Fibroblast of skin of left biceps (primary cell): ENCODE data around the gene FST.

ENCODE experiments used
- DNase-seq, 2 experiments: peaks; one replicate each; pipeline ENCODE4 v3.0.0-alpha.2; 2013; ENCODE audit warnings: low read depth in 2 of 2

Gene FST

GRCh38 chr5:53473633-53474032 is 6.8 kb upstream of the FST start:
- no peak for DNase-seq

DNA sequence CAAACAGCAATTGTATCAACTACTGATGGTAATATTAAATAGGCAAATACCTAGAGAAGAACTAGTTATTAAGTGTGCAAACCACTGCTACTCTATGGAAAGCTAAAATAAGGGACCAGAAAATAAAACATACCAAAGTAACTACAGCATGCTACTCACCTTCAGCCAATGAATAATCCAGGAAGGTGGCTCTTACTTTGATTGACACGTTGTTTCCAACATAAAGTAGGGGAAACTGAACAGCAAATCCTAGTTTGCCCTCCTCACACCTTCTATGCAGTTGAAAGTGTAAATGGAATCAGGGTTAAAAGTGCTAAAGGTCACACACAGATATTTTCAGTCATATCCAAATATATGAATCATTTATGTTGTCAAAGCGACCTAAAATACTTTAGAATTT is 5.1 kb upstream of the FST start:
- DNase-seq = no peak

DNA sequence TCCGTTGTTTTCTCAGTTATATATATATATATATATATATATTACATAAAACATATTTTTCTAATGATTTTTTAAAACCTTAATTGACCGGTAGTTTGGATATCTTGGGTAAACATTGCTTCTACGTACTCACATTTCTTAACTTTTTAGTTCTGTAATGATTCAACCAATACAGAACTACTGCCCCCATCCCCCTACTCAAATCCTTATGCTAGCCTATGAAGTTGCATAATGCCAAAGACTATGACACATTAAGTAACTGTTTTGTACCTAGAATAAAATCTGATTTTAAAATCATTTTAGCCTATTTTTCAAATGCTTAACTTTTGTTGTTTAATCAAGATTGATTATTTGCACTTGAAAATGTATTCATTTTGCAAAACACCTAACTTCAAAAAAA is 4.4 kb upstream of the FST start:
- no peak for DNase-seq

- DNase-seq = no peak
These were observed 3.6 kb upstream of the FST start for GRCh38 chr5:53476531-53477480.

DNA sequence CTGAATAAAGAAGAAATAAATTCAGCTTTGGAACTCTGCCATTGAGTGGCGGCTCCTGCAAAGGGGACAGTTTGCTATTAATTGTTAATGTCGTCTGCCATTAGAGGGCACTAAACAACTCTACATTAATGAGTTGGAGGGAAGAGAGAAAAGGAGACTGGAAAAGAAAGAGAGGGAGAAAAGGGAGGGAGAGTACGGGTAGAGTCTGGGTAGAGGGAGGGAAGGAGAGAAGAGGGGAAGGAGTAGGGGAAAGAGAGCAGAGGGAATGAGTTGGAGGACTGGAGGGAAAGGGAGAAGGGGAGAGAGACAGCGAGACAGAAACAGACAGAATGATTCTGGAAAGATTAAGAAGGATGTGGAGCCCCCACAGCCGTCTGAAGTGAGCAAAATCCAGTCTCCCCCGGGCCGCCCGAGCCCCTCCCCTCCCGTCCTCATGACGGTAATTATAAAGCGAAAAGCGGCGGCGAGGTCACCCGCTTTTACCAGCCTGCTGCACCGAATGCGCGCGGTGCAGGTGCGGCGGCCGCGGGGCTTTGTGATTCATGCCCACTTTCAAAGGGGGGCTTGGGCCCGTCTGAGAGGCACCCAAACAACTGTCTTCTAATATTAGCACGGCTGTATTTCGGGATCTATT is 1.9 kb upstream of the FST start:
- DNase-seq = no peak

- DNase-seq = no peak
These were observed 1.3 kb upstream of the FST start for GRCh38 chr5:53479045-53479589.

GRCh38 chr5:53479590-53480415 is 626 bp upstream of the FST start:
- DNase-seq = peak in 1 of 2 experiments; percentile 54

- no peak for DNase-seq
These were observed 894 bp downstream of the FST start for GRCh38 chr5:53481159-53481886.

DNA sequence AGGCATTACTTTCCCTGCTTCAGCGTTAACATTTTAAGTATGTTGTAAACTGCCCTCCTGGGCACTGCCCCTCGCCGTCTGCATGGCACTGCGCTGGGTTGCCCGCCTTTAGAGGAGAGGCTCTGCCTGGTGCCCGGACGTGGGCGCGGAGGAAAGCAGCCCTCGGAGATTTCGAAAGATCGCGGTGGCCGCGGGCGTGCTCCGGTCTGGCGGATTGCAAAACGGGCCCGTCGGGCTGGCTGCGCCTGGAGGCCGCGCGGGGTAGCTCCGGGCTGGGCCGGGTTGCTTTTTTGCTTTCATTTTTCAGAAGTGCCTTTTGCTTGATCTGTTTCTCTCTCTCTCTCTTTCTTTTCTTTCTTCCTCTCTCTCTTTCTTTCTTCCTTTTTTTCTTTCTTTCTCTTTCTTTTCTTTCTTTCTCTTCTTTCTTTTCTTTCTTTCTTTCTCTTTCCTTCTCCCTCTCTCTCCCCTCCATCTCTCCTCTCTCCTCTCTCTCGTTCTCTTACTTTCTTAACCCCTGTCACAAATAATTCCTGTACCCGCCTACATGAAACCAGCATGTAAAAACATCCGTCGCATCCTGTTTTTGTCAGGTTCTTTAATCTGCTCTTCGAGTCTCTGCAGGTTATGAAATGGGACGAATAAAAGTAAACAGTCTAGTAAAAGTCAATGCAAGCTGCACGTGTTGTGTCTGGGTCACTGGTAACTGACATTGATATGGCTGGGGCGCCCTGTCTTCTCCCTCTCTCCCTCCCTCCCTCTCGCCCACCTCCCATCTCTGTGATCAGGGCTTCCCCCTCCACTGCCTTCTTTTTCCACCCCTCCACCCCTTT is 1.7 kb downstream of the FST start:
- DNase-seq = no peak

GRCh38 chr5:53482717-53483638 is 2.5 kb downstream of the FST start:
- no peak for DNase-seq

GRCh38 chr5:53487436-53487835 is 7.0 kb downstream of the FST start:
- DNase-seq = no peak

- DNase-seq = no peak
These were observed 7.8 kb downstream of the FST start for GRCh38 chr5:53488195-53488722.

DNA sequence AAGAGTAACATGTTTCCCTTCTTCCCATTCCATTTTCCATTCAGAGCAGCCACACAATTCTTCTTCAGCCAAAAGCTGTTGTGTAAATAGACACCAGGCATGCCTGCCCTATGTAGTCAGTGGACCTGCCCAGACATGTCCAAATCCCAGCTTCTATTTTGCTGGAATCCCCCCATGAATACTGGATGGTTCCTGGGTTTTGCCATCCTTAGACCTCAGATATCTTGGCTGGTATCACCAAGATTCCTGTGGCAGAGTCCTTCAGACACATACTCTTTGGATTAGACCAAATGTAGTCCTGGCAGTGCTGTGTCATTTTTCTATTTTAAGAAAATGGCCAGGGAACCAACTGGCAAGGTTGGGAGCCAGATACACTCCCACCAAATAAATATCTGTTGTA is 10.3 kb downstream of the FST start:
- no peak for DNase-seq

GRCh38 chr5:53501054-53501453 is 20.6 kb downstream of the FST start:
- DNase-seq = no peak

GRCh38 chr5:53503562-53504218 is 23.3 kb downstream of the FST start:
- no peak for DNase-seq

DNA sequence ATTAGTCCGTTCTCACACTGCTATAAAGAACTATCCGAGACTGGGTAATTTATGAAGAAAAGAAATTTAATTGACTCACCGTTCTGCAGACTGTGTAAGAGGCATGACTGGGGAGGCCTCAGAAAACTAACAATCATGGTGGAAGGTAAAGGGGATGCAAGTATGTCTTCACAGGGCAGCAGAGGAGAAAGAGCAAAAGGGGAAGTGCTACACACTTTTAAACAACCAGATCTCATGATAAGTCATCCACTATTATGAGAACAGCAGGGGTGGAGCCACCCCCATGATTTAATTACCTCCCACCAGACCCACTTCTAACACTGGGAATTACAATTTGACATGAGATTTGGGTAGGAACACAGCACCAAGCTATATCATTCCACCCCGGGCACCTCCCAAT is 26.6 kb downstream of the FST start:
- DNase-seq = no peak

GRCh38 chr5:53508125-53508524 is 27.7 kb downstream of the FST start:
- DNase-seq = no peak

DNA sequence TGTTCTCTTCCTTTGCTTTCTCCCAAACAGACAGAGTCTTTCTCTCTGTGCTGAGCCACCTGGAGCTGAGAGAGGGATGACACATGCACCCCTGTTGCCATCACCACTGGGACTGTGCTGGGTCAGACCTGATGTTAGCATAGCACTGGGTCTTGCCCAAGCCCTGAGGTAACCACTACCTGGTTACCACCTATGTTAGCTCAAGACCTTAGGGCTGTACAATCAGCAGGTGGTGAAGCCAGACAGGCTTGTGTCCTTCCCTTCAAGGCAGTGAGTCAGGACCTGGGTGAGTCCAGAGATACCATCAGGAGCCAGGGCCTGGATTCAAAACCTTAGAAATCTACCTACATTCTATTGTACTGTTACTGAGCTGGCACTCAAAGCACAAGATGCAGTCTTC is 32.1 kb downstream of the FST start:
- no peak for DNase-seq

- DNase-seq = no peak
These were observed 35.6 kb downstream of the FST start for GRCh38 chr5:53515988-53516387.
